ENCODE results near the gene CDX1. TPM values are rescaled to one million over a fixed set of nuclear protein-coding genes. Genes with fewer than 3 reads are reported as not detected.

Gene CDX1
- total and polyA plus RNA-seq, 5 donors from 2014 or later, result not detected

GRCh38 chr5:150172556-150172955 is 6.0 kb downstream of the CDX1 start:
- no peaks in the 10 kb centered on the region for H3K4me1 Mint-ChIP-seq
- Histone ChIP-seq H3K36me3 (ENCODE audit: control insufficient read depth, insufficient read depth, low read length) (no peaks in the 10 kb centered on the region), H3K27ac (ENCODE audit: insufficient read depth, low read length, poor library complexity, severe bottlenecking) (no peak overlapping the region), H3K9me3 (ENCODE audit: control insufficient read depth in 2 of 2, low read length in 2 of 2) (no peaks in the 10 kb centered on the region), H3K4me3 (ENCODE audit: low read depth, low read length) (no peak overlapping the region), H3K27me3 (ENCODE audit: control insufficient read depth, insufficient read depth, low read length) (no peaks in the 10 kb centered on the region), H3K4me1 (ENCODE audit: control insufficient read depth, insufficient read depth, low read length, poor library complexity, severe bottlenecking) (no peaks in the 10 kb centered on the region)
- H3K9me3 Mint-ChIP-seq, result peaks cover 0 to 1% (median 0%) of the 10 kb centered on the region in 7 donors
- H3K27ac Mint-ChIP-seq, result no peak overlapping the region
- H3K27me3 Mint-ChIP-seq, result peaks cover 21% of the 10 kb centered on the region
- H3K4me3 Mint-ChIP-seq, result no peak overlapping the region
- no peak for DNase-seq
- no peaks in the 10 kb centered on the region for H3K36me3 Mint-ChIP-seq
- no peak for ATAC-seq (ENCODE audit: low read depth in 2 of 2)

- Histone ChIP-seq H3K4me1 (ENCODE audit: control insufficient read depth, insufficient read depth, low read length, poor library complexity, severe bottlenecking) (no peaks in the 10 kb centered on the region), H3K36me3 (ENCODE audit: control insufficient read depth, insufficient read depth, low read length) (no peaks in the 10 kb centered on the region), H3K27ac (ENCODE audit: insufficient read depth, low read length, poor library complexity, severe bottlenecking) (no peak overlapping the region), H3K9me3 (ENCODE audit: control insufficient read depth in 2 of 2, low read length in 2 of 2) (no peaks in the 10 kb centered on the region), H3K4me3 (ENCODE audit: low read depth, low read length) (no peak overlapping the region), H3K27me3 (ENCODE audit: control insufficient read depth, insufficient read depth, low read length) (no peaks in the 10 kb centered on the region)
- H3K4me1 Mint-ChIP-seq, result no peaks in the 10 kb centered on the region
- DNase-seq (no peak), ATAC-seq (ENCODE audit: low read depth in 2 of 2) (no peak)
- H3K9me3 Mint-ChIP-seq, result peaks cover 0 to under 1% (median 0%) of the 10 kb centered on the region in 7 donors
- H3K27me3 Mint-ChIP-seq, result peaks cover 15% of the 10 kb centered on the region
- no peaks in the 10 kb centered on the region for H3K36me3 Mint-ChIP-seq
- H3K4me3 Mint-ChIP-seq, result no peak overlapping the region
- no peak overlapping the region for H3K27ac Mint-ChIP-seq
Observed at GRCh38 chr5:150173161-150173560, 6.6 kb downstream of the CDX1 start.

GRCh38 chr5:150174285-150174684 is 7.7 kb downstream of the CDX1 start:
- H3K36me3 Mint-ChIP-seq, result no peaks in the 10 kb centered on the region
- Histone ChIP-seq H3K27ac (ENCODE audit: insufficient read depth, low read length, poor library complexity, severe bottlenecking) (no peak overlapping the region), H3K4me1 (ENCODE audit: control insufficient read depth, insufficient read depth, low read length, poor library complexity, severe bottlenecking) (no peaks in the 10 kb centered on the region), H3K36me3 (ENCODE audit: control insufficient read depth, insufficient read depth, low read length) (no peaks in the 10 kb centered on the region), H3K27me3 (ENCODE audit: control insufficient read depth, insufficient read depth, low read length) (no peaks in the 10 kb centered on the region), H3K9me3 (ENCODE audit: control insufficient read depth in 2 of 2, low read length in 2 of 2) (no peaks in the 10 kb centered on the region), H3K4me3 (ENCODE audit: low read depth, low read length) (no peak overlapping the region)
- no peaks in the 10 kb centered on the region for H3K9me3 Mint-ChIP-seq
- no peaks in the 10 kb centered on the region for H3K4me1 Mint-ChIP-seq
- H3K27me3 Mint-ChIP-seq, result peaks cover 17% of the 10 kb centered on the region
- no peak for ATAC-seq (ENCODE audit: low read depth in 2 of 2)
- H3K4me3 Mint-ChIP-seq, result no peak overlapping the region
- H3K27ac Mint-ChIP-seq, result no peak overlapping the region
- DNase-seq, result no peak

- ATAC-seq (ENCODE audit: low read depth in 2 of 2) (no peak), DNase-seq (no peak)
- Mint-ChIP-seq H3K27me3 (peaks cover 17% of the 10 kb centered on the region), H3K4me3 (no peak overlapping the region), H3K4me1 (no peaks in the 10 kb centered on the region), H3K36me3 (no peaks in the 10 kb centered on the region), H3K9me3 (no peaks in the 10 kb centered on the region), H3K27ac (no peak overlapping the region)
- no peaks in the 10 kb centered on the region for H3K27me3 ChIP-seq (ENCODE audit: control insufficient read depth, insufficient read depth, low read length)
- H3K27ac ChIP-seq (ENCODE audit: insufficient read depth, low read length, poor library complexity, severe bottlenecking), result no peak overlapping the region
- H3K4me1 ChIP-seq (ENCODE audit: control insufficient read depth, insufficient read depth, low read length, poor library complexity, severe bottlenecking), result no peaks in the 10 kb centered on the region
- H3K4me3 ChIP-seq (ENCODE audit: low read depth, low read length), result no peak overlapping the region
- H3K36me3 ChIP-seq (ENCODE audit: control insufficient read depth, insufficient read depth, low read length), result no peaks in the 10 kb centered on the region
- H3K9me3 ChIP-seq (ENCODE audit: control insufficient read depth in 2 of 2, low read length in 2 of 2), result no peaks in the 10 kb centered on the region
Observed at GRCh38 chr5:150175076-150175475, 8.5 kb downstream of the CDX1 start.

GRCh38 chr5:150175536-150175935 is 9.0 kb downstream of the CDX1 start:
- ATAC-seq (ENCODE audit: low read depth in 2 of 2) (no peak), DNase-seq (no peak)
- no peaks in the 10 kb centered on the region for H3K27me3 ChIP-seq (ENCODE audit: control insufficient read depth, insufficient read depth, low read length)
- H3K4me3 Mint-ChIP-seq, result no peak overlapping the region
- H3K27ac ChIP-seq (ENCODE audit: insufficient read depth, low read length, poor library complexity, severe bottlenecking), result no peak overlapping the region
- no peaks in the 10 kb centered on the region for H3K36me3 Mint-ChIP-seq
- H3K27me3 Mint-ChIP-seq, result peaks cover 17% of the 10 kb centered on the region
- no peaks in the 10 kb centered on the region for H3K4me1 Mint-ChIP-seq
- no peaks in the 10 kb centered on the region for H3K4me1 ChIP-seq (ENCODE audit: control insufficient read depth, insufficient read depth, low read length, poor library complexity, severe bottlenecking)
- H3K36me3 ChIP-seq (ENCODE audit: control insufficient read depth, insufficient read depth, low read length), result no peaks in the 10 kb centered on the region
- H3K9me3 ChIP-seq (ENCODE audit: control insufficient read depth in 2 of 2, low read length in 2 of 2), result no peaks in the 10 kb centered on the region
- no peak overlapping the region for H3K27ac Mint-ChIP-seq
- no peaks in the 10 kb centered on the region for H3K9me3 Mint-ChIP-seq
- H3K4me3 ChIP-seq (ENCODE audit: low read depth, low read length), result no peak overlapping the region

- Histone ChIP-seq H3K36me3 (ENCODE audit: control insufficient read depth, insufficient read depth, low read length) (no peaks in the 10 kb centered on the region), H3K4me1 (ENCODE audit: control insufficient read depth, insufficient read depth, low read length, poor library complexity, severe bottlenecking) (no peaks in the 10 kb centered on the region), H3K9me3 (ENCODE audit: control insufficient read depth in 2 of 2, low read length in 2 of 2) (no peaks in the 10 kb centered on the region), H3K27me3 (ENCODE audit: control insufficient read depth, insufficient read depth, low read length) (no peaks in the 10 kb centered on the region), H3K4me3 (ENCODE audit: low read depth, low read length) (no peak overlapping the region), H3K27ac (ENCODE audit: insufficient read depth, low read length, poor library complexity, severe bottlenecking) (no peak overlapping the region)
- Mint-ChIP-seq H3K36me3 (no peaks in the 10 kb centered on the region), H3K9me3 (no peaks in the 10 kb centered on the region), H3K27ac (no peak overlapping the region), H3K4me3 (no peak overlapping the region), H3K4me1 (no peaks in the 10 kb centered on the region), H3K27me3 (peaks cover 15% of the 10 kb centered on the region)
- no peak for DNase-seq
- ATAC-seq (ENCODE audit: low read depth in 2 of 2), result no peak
Observed at GRCh38 chr5:150176745-150177477, 10.3 kb downstream of the CDX1 start.

GRCh38 chr5:150177721-150178120 is 11.1 kb downstream of the CDX1 start:
- Histone ChIP-seq H3K27me3 (ENCODE audit: control insufficient read depth, insufficient read depth, low read length) (no peaks in the 10 kb centered on the region), H3K36me3 (ENCODE audit: control insufficient read depth, insufficient read depth, low read length) (no peaks in the 10 kb centered on the region), H3K4me3 (ENCODE audit: low read depth, low read length) (no peak overlapping the region), H3K9me3 (ENCODE audit: control insufficient read depth in 2 of 2, low read length in 2 of 2) (no peaks in the 10 kb centered on the region), H3K27ac (ENCODE audit: insufficient read depth, low read length, poor library complexity, severe bottlenecking) (no peak overlapping the region), H3K4me1 (ENCODE audit: control insufficient read depth, insufficient read depth, low read length, poor library complexity, severe bottlenecking) (no peaks in the 10 kb centered on the region)
- no peak overlapping the region for H3K4me3 Mint-ChIP-seq
- ATAC-seq (ENCODE audit: low read depth in 2 of 2) (no peak), DNase-seq (no peak)
- H3K27ac Mint-ChIP-seq, result no peak overlapping the region
- H3K36me3 Mint-ChIP-seq, result no peaks in the 10 kb centered on the region
- no peaks in the 10 kb centered on the region for H3K9me3 Mint-ChIP-seq
- H3K4me1 Mint-ChIP-seq, result no peaks in the 10 kb centered on the region
- peaks cover 10% of the 10 kb centered on the region for H3K27me3 Mint-ChIP-seq

- ATAC-seq (ENCODE audit: low read depth in 2 of 2) (no peak), DNase-seq (no peak)
- no peak overlapping the region for H3K27ac ChIP-seq (ENCODE audit: insufficient read depth, low read length, poor library complexity, severe bottlenecking)
- no peaks in the 10 kb centered on the region for H3K4me1 Mint-ChIP-seq
- no peak overlapping the region for H3K27ac Mint-ChIP-seq
- no peaks in the 10 kb centered on the region for H3K9me3 Mint-ChIP-seq
- H3K27me3 ChIP-seq (ENCODE audit: control insufficient read depth, insufficient read depth, low read length), result no peaks in the 10 kb centered on the region
- no peak overlapping the region for H3K4me3 ChIP-seq (ENCODE audit: low read depth, low read length)
- H3K36me3 ChIP-seq (ENCODE audit: control insufficient read depth, insufficient read depth, low read length), result no peaks in the 10 kb centered on the region
- no peaks in the 10 kb centered on the region for H3K4me1 ChIP-seq (ENCODE audit: control insufficient read depth, insufficient read depth, low read length, poor library complexity, severe bottlenecking)
- no peaks in the 10 kb centered on the region for H3K36me3 Mint-ChIP-seq
- no peak overlapping the region for H3K4me3 Mint-ChIP-seq
- H3K9me3 ChIP-seq (ENCODE audit: control insufficient read depth in 2 of 2, low read length in 2 of 2), result no peaks in the 10 kb centered on the region
- H3K27me3 Mint-ChIP-seq, result peaks cover 10% of the 10 kb centered on the region
Observed at GRCh38 chr5:150178262-150178661, 11.7 kb downstream of the CDX1 start.

Data from CD4-positive, CD25-positive, alpha-beta regulatory T cell (primary cell).